SJSA1 (cell line): ENCODE measurements around the gene TBC1D12. TPM values are rescaled to one million over a fixed set of nuclear protein-coding genes. Genes with fewer than 3 reads are reported as not detected.

ENCODE experiments used
- DNase-seq, 2 experiments: peaks; one replicate each; pipeline ENCODE4 v3.0.0-alpha.2; 2015 to 2020; ENCODE audit warnings: low spot score in 2 of 2, low read depth in 1 of 2
- H3K27ac ChIP-seq: fragments of 250-450 bp; sonication (Bioruptor Pico); 2 replicates; pipeline ENCODE4 v1.5.1; 2020; ENCODE audit warnings: mild to moderate bottlenecking, moderate library complexity
- H3K27me3 ChIP-seq: fragments of 250-450 bp; sonication (Bioruptor Pico); replicated peaks from 2 replicates; pipeline ENCODE4 v1.5.1; 2020; ENCODE audit warnings: mild to moderate bottlenecking, moderate library complexity
- H3K36me3 ChIP-seq: fragments of 250-450 bp; sonication (Bioruptor Pico); 2 replicates; pipeline ENCODE4 v1.5.1; 2020; ENCODE audit warnings: mild to moderate bottlenecking
- H3K4me1 ChIP-seq: fragments of 250-450 bp; sonication (Bioruptor Pico); replicated peaks from 2 replicates; pipeline ENCODE4 v1.6.1; 2021; ENCODE audit warnings: mild to moderate bottlenecking
- H3K4me3 ChIP-seq: fragments of 250-450 bp; sonication (Bioruptor Pico); 2 replicates; pipeline ENCODE4 v1.5.1; 2020; ENCODE audit warnings: mild to moderate bottlenecking
- H3K9me3 ChIP-seq: fragments of 250-450 bp; sonication (Bioruptor Pico); replicated peaks from 2 replicates; pipeline ENCODE4 v1.5.1; 2020; ENCODE audit warnings: mild to moderate bottlenecking
- total RNA-seq: library from RNA; depleted of rRNA; stranded (reverse); fragments of >200 nt; shearing (Covaris generic); gene quantifications from 2 replicates; pipeline ENCODE4 v1.2.3, GENCODE V29; 2014; rRNA removed

Gene TBC1D12
- total RNA-seq, result 12.1 and 22.3 TPM in 2 replicates

DNA sequence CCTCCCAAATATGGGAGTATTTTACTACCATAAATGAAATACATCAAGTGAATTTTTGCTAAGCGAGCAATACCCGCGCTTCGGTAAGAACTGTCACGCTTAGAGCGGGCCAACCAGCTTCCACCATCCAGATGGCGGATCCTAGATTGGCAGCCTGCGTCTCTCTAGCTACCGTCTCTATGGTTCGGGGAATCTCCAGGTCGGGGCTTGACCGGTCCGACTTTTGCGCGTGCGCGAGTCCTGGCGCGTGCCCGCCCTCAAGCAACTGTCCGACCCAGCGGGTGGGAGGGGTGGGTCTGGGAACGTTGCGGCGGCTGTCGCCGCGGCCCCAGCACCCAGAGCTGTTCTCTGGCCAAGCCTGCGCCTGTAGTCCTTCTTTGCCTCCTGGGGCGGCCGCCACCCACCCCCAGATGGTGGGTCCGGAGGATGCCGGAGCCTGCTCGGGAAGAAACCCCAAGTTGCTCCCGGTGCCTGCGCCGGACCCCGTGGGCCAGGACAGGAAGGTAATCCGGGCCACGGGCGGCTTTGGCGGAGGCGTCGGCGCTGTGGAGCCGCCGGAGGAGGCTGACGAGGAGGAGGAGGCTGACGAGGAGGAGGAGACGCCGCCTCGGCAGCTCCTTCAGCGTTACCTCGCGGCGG, at the start of gene TBC1D12:
TSS of gene TBC1D12 (plus strand) at position 338 of the 639 bp plus-strand sequence. CDS start at position 411, 73 bp downstream.
- H3K9me3 ChIP-seq, result no peaks in the 10 kb centered on the region
- H3K27me3 ChIP-seq, result no peaks in the 10 kb centered on the region
- H3K27ac ChIP-seq, result peak within 1 kb of the TSS; percentile 69
- peak within 1 kb of the TSS; percentile 89 for H3K4me3 ChIP-seq
- DNase-seq, result peak; percentile 93 to 97
- peaks cover 7% of the 10 kb centered on the region for H3K36me3 ChIP-seq
- peaks cover 20% of the 10 kb centered on the region for H3K4me1 ChIP-seq

DNA sequence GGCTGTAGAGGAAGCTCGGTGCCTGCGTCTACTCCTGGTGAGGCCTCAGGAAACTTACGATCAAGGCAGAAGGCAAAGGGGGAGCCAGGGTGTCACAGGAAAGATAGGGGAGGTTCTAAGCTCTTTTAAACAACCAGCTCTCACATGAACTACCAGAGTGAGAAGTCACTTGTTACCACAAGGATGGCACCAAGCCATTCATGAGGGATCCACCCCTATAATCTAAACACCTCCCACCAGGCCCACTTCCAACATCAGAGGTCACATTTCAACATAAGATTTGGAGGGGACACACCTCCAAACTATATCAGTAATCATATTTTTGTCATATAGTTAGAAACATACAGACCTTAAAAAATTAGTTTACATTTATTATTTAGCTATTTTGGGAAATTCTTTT, 49.0 kb upstream of the TBC1D12 start:
- peaks cover 92% of the 10 kb centered on the region for H3K36me3 ChIP-seq
- H3K27me3 ChIP-seq, result no peaks in the 10 kb centered on the region
- DNase-seq, result no peak
- no peak overlapping the region for H3K27ac ChIP-seq
- no peak overlapping the region for H3K4me3 ChIP-seq
- no peaks in the 10 kb centered on the region for H3K9me3 ChIP-seq
- H3K4me1 ChIP-seq, result peaks cover 7% of the 10 kb centered on the region

DNA sequence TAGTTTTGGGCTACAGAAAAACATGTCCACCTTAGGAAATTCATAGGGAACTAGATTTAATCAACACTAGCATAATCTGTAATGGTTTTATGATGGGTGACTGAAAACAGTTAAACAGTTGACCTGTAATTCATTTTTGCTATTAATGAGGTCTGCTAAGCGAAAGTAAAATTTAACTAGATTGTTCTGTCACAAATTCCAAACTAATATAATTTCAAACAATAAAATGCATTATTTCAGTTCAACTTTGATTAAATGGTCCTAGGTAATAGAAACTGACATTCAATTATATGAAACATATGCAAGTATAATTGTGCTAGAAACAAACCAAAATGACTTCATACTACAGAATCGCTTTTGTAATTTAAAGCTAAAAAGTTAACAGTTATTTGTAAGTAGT, 46.5 kb upstream of the TBC1D12 start:
- H3K4me1 ChIP-seq, result peaks cover 14% of the 10 kb centered on the region
- no peaks in the 10 kb centered on the region for H3K9me3 ChIP-seq
- no peak for DNase-seq
- peaks cover 81% of the 10 kb centered on the region for H3K36me3 ChIP-seq
- H3K4me3 ChIP-seq, result no peak overlapping the region
- no peaks in the 10 kb centered on the region for H3K27me3 ChIP-seq
- H3K27ac ChIP-seq, result no peak overlapping the region

DNA sequence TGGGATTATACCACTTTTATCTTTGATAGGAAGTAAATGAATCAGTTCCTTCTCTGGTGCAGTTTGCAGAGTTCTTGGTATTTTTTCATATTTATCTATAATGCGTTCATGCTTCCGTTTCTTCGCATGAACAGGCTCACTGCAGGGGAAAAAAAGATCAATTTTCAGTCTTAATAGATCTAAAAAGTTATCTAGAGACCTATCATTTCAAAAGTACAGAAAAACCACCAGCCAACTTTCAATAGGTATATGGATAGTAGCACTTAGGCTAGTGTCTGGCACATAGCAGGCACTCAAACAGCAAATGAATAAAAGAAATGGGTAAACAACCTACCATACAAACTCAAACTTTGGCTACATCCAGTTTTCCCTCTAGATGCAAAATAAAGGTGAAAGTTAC, 45.1 kb upstream of the TBC1D12 start:
- DNase-seq, result no peak
- no peak overlapping the region for H3K27ac ChIP-seq

DNA sequence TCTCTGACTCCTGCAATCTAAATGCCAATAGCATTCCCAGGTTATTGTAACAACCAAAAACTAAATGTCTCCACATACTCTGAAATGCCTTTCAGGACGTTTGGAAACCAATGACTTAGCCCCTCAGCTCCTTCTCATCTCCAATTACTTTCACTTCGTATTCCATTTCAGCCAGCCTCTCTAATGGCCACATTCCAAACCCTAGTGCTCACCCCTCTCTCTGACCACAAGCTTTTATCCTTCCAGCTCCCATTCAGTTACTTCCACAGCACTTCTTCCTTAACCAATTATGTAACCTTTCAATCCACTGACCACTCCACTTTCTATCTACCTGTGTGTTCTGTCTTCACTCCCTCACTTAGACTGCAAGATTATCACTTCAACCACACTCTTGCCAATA, 43.9 kb upstream of the TBC1D12 start:
- Histone ChIP-seq H3K36me3 (peaks cover 63% of the 10 kb centered on the region), H3K9me3 (peaks cover 2% of the 10 kb centered on the region; the same call in 1 of the 2 replicates), H3K27me3 (no peaks in the 10 kb centered on the region), H3K27ac (peak overlapping the region; percentile 63), H3K4me1 (peaks cover 29% of the 10 kb centered on the region), H3K4me3 (peak overlapping the region; percentile 12)
- peak; percentile 80 to 90 for DNase-seq

More for the DNA sequence above, 45.1 kb upstream of the TBC1D12 start:
- Histone ChIP-seq H3K4me1 (peaks cover 25% of the 10 kb centered on the region), H3K27me3 (no peaks in the 10 kb centered on the region), H3K9me3 (0 out of 2 replicates have a peak, but pooled peaks cover 2% of the 10 kb centered on the region), H3K4me3 (no peak overlapping the region), H3K36me3 (peaks cover 76% of the 10 kb centered on the region)

DNA sequence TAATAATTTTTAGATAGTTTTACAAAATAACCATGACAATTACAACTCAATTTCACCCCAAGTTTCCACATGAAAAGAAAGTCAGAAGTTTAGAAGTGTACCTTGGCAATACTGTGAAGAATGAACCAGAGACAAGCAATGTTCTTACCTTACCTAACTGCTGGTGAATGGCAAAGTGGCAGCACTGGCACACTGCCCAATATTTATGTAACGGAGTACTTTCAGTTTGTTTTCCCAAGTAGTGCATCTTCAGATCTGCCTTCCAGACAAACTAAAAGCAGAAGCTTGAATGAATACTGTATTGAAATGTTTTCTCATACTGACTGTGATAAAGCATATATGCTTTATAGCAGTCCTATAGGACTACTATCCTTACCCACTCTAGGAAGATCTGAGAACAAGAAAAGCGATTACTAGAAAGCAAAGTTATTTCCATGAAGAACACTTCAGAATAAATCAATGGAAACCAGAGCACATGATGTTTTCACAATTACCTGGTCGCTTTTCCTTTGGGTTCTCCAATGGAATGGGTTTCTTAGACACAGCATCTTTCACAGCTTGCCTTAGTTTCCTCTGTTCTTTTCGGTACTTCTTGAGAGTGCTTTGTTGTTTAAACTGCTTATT, 41.1 kb upstream of the TBC1D12 start:
- Histone ChIP-seq H3K36me3 (peaks cover 39% of the 10 kb centered on the region), H3K27me3 (no peaks in the 10 kb centered on the region), H3K9me3 (peaks cover 2% of the 10 kb centered on the region; the same call in 1 of the 2 replicates), H3K27ac (no peak overlapping the region), H3K4me3 (peak overlapping the region; percentile 58), H3K4me1 (peaks cover 29% of the 10 kb centered on the region)
- peak in 1 of 2 experiments; percentile 21 for DNase-seq

DNA sequence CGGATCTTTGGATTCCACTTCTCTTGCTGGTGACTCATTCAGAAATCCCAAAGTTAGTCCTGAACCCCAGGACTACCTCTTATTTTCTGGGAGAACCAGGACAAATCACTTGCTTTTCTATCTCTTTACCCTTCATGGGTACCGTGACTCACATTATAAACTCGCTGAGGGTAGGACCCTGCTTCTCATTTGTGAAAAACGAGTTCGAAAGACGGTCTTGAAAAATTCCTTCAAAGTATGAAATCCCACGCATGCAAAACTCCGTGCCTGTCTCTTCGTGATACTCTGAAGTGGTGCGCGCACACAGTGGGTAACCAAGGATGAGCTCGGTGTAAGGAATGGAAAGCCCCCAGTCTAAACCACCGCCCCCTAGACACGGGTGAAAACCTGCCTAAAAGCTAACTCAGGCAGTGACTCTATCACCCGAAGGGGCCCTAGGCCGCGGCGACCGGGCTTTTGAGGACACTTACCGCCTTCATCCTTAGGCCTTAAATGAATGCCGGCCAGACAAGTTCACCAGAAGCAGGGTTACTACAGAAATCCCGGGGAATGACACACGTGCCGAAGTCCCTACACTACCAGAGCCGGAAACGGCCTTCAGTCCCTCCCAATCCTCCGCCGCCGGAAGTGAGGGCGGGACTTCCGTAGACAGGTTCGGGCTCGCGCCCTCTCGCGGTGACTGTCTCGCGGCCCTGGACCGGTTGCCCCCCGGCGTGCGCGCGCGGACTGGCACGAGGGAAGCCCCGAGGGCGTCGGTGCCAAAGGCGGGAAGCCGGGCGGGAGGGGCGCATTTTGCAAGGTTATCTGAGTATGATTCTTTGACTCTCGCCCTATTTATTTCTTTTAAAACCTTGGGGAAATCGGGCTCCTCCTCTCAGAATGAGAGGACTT, 39.7 kb upstream of the TBC1D12 start, which contains the start of gene NOC3L:
TSS of gene NOC3L (minus strand) at position 580 of the 891 bp plus-strand sequence. CDS start at position 479, 101 bp downstream.
- peak within 1 kb of the TSS; percentile 54 for H3K27ac ChIP-seq
- peaks cover 2% of the 10 kb centered on the region; the same call in 1 of the 2 replicates for H3K9me3 ChIP-seq
- H3K4me1 ChIP-seq, result peaks cover 29% of the 10 kb centered on the region
- peak; percentile 92 to 98 for DNase-seq
- no peaks in the 10 kb centered on the region for H3K27me3 ChIP-seq
- peaks cover 26% of the 10 kb centered on the region for H3K36me3 ChIP-seq
- H3K4me3 ChIP-seq, result peak within 1 kb of the TSS; percentile 58

DNA sequence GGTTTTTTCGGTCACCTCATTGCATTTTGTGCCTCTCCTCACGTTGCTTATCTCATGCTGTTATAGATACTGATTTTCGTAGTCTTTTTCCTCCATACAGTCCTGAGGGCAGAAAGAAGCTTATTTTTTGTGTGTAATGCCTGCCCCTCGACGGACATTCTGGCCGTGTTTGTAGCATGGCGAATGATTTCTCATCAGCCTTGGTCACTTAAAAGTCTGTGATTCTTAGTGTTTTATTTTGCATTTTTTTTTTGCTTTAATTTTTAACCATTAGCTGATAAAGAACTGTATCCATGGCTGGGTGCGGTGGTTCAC, 39.1 kb upstream of the TBC1D12 start:
- Histone ChIP-seq H3K27me3 (no peaks in the 10 kb centered on the region), H3K4me3 (peak overlapping the region; percentile 58), H3K4me1 (peaks cover 23% of the 10 kb centered on the region)

DNA sequence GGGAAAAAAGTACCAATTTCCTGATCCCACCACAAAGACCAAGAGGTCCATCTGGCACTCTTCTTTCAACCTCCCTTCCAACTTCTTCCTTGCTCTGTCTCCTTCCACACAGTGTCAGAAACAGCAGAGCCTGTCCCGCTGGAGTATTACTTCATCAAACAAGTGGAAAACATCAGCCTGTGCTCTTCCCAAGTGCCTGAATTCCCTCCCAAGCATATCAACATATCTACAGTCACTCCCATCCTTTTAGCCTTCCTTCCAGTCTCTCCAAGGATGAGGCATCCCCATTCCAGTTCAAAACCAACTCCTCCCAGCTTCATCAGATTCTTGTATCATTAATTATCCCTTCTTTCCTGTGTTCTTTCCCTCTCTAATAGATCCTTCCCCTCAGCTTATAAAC, 37.9 kb upstream of the TBC1D12 start:
- H3K27me3 ChIP-seq, result no peaks in the 10 kb centered on the region
- no peak for DNase-seq
- peaks cover 4% of the 10 kb centered on the region; the same call in 1 of the 2 replicates for H3K9me3 ChIP-seq
- H3K4me3 ChIP-seq, result no peak overlapping the region
- H3K36me3 ChIP-seq, result peaks cover 18% of the 10 kb centered on the region
- no peak overlapping the region for H3K27ac ChIP-seq
- peaks cover 16% of the 10 kb centered on the region for H3K4me1 ChIP-seq

More for the DNA sequence above, 39.1 kb upstream of the TBC1D12 start:
- DNase-seq, result no peak
- H3K36me3 ChIP-seq, result peaks cover 20% of the 10 kb centered on the region
- peaks cover 2% of the 10 kb centered on the region; the same call in 1 of the 2 replicates for H3K9me3 ChIP-seq
- peak overlapping the region; percentile 54 for H3K27ac ChIP-seq

DNA sequence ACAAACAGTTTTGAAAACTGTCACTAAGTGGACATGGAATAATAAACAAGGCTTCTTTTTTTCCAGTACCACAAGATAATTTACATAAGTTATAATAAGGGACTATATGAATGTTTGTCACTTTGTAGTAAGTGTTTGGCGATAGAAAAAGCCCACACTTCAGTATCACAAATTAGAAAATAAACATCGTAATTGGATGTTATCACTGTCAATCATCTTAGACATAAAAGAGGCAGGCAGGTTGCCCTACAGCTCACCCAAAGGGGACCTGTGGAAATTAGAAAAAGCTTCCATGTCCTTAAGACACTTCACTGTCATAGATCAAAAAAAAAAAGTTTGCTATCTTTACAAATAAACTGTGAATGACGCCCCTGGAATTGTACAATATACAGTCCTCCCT, 36.0 kb upstream of the TBC1D12 start:
- Histone ChIP-seq H3K4me1 (peaks cover 12% of the 10 kb centered on the region), H3K4me3 (no peak overlapping the region), H3K27ac (no peak overlapping the region), H3K27me3 (no peaks in the 10 kb centered on the region), H3K9me3 (peaks cover 5% of the 10 kb centered on the region; the same call in 1 of the 2 replicates), H3K36me3 (peaks cover 2% of the 10 kb centered on the region)
- no peak for DNase-seq

DNA sequence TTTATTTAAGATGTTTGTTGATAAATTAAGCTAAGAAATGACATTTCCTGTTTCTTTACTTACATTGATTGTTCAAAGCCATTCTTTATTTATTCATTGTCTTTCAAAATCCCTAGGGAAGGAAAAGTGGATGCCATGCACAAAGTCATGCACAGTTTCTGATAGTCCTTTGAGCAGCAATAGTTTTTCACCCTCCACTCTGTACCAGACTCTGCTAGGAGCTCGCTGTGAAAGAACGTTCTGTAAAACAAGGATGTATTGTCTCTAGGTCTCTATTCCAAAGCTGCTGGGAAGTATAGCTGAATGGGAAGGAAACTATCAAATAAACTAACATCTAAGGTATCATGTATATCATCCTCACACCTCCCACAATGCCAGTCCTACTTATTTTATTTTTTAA, 31.8 kb upstream of the TBC1D12 start:
- Histone ChIP-seq H3K9me3 (0 out of 2 replicates have a peak, but pooled peaks cover 3% of the 10 kb centered on the region), H3K36me3 (no peaks in the 10 kb centered on the region), H3K27ac (no peak overlapping the region), H3K4me1 (no peaks in the 10 kb centered on the region; the same call in 1 of the 2 replicates), H3K4me3 (no peak overlapping the region), H3K27me3 (no peaks in the 10 kb centered on the region)
- DNase-seq, result no peak

DNA sequence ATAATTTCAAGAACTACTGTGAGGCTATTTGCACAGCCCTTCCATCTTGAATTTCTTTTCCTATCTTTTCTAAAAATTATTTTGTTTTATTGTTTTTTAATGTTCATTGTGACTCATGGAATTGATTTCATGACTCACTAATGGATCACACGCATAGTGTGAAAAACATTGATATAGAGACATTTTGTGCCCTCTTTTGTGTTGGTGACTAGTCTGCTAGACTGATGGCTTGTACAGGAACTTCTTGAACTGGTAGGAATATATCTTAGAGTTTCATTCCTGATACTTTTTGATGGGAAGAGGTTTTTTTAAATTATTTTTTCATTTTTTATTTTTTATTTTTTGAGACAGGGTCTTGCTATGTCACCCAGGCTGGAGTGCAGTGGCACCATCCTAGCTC, 27.0 kb upstream of the TBC1D12 start:
- Histone ChIP-seq H3K9me3 (no peaks in the 10 kb centered on the region), H3K27ac (no peak overlapping the region), H3K4me3 (no peak overlapping the region), H3K36me3 (no peaks in the 10 kb centered on the region), H3K4me1 (peaks cover 4% of the 10 kb centered on the region), H3K27me3 (no peaks in the 10 kb centered on the region)
- no peak for DNase-seq

DNA sequence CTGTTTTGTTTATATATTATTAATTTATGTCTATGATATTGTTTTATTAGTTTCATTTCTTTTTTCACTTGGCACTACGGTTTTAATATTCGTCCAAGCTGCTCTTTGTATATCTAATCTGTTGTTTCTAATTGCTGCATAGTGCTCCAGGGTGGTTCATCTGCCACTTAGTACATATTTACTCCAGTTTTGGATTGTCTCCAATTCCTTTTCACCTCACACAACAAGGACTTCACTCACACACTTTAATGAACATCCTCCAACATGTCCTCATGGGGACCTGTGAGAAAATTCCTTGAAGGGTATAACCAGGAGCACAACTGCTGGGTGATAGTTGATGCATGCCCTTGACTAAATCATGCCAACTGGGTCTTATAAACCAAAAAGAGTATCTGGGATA, 25.5 kb upstream of the TBC1D12 start:
- Histone ChIP-seq H3K4me1 (peaks cover 16% of the 10 kb centered on the region), H3K9me3 (no peaks in the 10 kb centered on the region), H3K27ac (no peak overlapping the region), H3K27me3 (no peaks in the 10 kb centered on the region), H3K36me3 (no peaks in the 10 kb centered on the region), H3K4me3 (no peak overlapping the region)
- no peak for DNase-seq
